Measurements from ENCODE around the gene SIGLEC10. TPM values are rescaled to one million over a fixed set of nuclear protein-coding genes. Genes with fewer than 3 reads are reported as not detected.

SIGLEC10 gene
- total and polyA plus RNA-seq, 2 experiments from 2014 or later: 0.47 TPM; not detected in 1

DNA sequence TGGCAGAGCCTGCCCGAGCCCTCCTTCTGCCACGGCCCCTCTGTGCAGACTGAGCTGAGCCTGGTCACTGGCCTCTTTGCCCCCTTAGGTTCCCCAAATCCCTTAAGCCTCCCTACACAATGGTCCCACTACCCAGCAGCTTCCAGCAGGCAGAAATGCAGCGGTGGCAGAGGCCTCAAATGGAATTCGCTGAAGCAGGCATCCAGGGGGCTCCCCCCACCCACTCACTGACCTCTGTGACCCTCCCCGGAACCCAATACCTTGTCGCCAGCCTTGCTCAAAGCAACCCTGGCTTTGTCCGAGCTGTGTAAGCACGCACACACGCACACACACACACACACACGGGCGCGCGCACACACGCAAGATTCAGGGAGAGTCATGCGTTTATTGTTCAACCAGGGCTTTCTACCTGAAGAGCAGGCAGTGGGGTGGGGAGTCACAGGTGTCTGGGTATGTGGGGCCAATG, 29.5 kb downstream of the SIGLEC10 start, which contains the start of gene LIM2:
LIM2 (minus strand) TSS at position 51 of the 466 bp plus-strand sequence. CDS start 531 bp downstream, outside the sequence.
- H3K27ac Mint-ChIP-seq: peak within 1 kb of the TSS; percentile 48; the same call in 1 of the 2 replicates
- no peak for DNase-seq (ENCODE audit: low spot score)

More for the DNA sequence above, 29.5 kb downstream of the SIGLEC10 start, which contains the start of gene LIM2:
- Histone ChIP-seq H3K27ac (ENCODE audit: low read depth) (no peak within 1 kb of the TSS), H3K27me3 (ENCODE audit: insufficient read depth) (no peaks in the 10 kb centered on the region), H2AFZ (no peak within 1 kb of the TSS), H3K4me1 (ENCODE audit: insufficient read depth) (no peaks in the 10 kb centered on the region), H3K9me2 (ENCODE audit: insufficient read depth) (no peaks in the 10 kb centered on the region), H3F3A (replicated peaks; ENCODE audit: low read depth) (no peaks in the 10 kb centered on the region), H3K4me3 (no peak within 1 kb of the TSS), H3K36me3 (ENCODE audit: insufficient read depth) (no peaks in the 10 kb centered on the region), H3K79me2 (replicated peaks; ENCODE audit: insufficient read depth) (no peaks in the 10 kb centered on the region), H3K4me2 (no peak within 1 kb of the TSS), H4K20me1 (replicated peaks; ENCODE audit: insufficient read depth) (no peaks in the 10 kb centered on the region)
- Mint-ChIP-seq H3K27me3 (ENCODE audit: insufficient read depth, low read depth, poor library complexity) (peaks cover 17% of the 10 kb centered on the region), H3K4me3 (no peak within 1 kb of the TSS; the same call in 2 of the 3 replicates), H3K36me3 (ENCODE audit: low read depth) (no peaks in the 10 kb centered on the region; the same call in 2 of the 3 replicates), H3K9me3 (no peaks in the 10 kb centered on the region; the same call in 1 of the 3 replicates), H3K4me1 (peaks cover 15% of the 10 kb centered on the region)
- TF ChIP-seq EZH2phosphoT487 (IDR thresholded peaks at IDR 0.05; ENCODE audit: unreplicated experiment) (no peak), ZNF114 (CRISPR knock-in tag; IDR thresholded peaks at IDR 0.05) (no peak), ETS1 (IDR thresholded peaks at IDR 0.05) (no peak), JUNB (IDR thresholded peaks at IDR 0.05; ENCODE audit: unreplicated experiment) (no peak), ZNF331 (CRISPR knock-in tag; IDR thresholded peaks at IDR 0.05; ENCODE audit: low read depth) (no peak), STAT1 (IDR thresholded peaks at IDR 0.05; ENCODE audit: unreplicated experiment) (no peak), REST (IDR thresholded peaks at IDR 0.05; ENCODE audit: unreplicated experiment) (no peak), NANOG (IDR thresholded peaks at IDR 0.05; ENCODE audit: borderline replicate concordance) (no peak), CTCF (conservative IDR thresholded peaks at IDR 0.05; ENCODE audit: low read depth in 2 of 2) (no peak), EZH2 (IDR thresholded peaks at IDR 0.05; ENCODE audit: low read depth, unreplicated experiment) (no peak), POLR2AphosphoS5 (IDR thresholded peaks at IDR 0.05; ENCODE audit: low read depth) (no peak), CREB1 (CRISPR knock-in tag; IDR thresholded peaks at IDR 0.05; ENCODE audit: low read depth) (no peak)
- TF ChIP-seq, protein P1, sequence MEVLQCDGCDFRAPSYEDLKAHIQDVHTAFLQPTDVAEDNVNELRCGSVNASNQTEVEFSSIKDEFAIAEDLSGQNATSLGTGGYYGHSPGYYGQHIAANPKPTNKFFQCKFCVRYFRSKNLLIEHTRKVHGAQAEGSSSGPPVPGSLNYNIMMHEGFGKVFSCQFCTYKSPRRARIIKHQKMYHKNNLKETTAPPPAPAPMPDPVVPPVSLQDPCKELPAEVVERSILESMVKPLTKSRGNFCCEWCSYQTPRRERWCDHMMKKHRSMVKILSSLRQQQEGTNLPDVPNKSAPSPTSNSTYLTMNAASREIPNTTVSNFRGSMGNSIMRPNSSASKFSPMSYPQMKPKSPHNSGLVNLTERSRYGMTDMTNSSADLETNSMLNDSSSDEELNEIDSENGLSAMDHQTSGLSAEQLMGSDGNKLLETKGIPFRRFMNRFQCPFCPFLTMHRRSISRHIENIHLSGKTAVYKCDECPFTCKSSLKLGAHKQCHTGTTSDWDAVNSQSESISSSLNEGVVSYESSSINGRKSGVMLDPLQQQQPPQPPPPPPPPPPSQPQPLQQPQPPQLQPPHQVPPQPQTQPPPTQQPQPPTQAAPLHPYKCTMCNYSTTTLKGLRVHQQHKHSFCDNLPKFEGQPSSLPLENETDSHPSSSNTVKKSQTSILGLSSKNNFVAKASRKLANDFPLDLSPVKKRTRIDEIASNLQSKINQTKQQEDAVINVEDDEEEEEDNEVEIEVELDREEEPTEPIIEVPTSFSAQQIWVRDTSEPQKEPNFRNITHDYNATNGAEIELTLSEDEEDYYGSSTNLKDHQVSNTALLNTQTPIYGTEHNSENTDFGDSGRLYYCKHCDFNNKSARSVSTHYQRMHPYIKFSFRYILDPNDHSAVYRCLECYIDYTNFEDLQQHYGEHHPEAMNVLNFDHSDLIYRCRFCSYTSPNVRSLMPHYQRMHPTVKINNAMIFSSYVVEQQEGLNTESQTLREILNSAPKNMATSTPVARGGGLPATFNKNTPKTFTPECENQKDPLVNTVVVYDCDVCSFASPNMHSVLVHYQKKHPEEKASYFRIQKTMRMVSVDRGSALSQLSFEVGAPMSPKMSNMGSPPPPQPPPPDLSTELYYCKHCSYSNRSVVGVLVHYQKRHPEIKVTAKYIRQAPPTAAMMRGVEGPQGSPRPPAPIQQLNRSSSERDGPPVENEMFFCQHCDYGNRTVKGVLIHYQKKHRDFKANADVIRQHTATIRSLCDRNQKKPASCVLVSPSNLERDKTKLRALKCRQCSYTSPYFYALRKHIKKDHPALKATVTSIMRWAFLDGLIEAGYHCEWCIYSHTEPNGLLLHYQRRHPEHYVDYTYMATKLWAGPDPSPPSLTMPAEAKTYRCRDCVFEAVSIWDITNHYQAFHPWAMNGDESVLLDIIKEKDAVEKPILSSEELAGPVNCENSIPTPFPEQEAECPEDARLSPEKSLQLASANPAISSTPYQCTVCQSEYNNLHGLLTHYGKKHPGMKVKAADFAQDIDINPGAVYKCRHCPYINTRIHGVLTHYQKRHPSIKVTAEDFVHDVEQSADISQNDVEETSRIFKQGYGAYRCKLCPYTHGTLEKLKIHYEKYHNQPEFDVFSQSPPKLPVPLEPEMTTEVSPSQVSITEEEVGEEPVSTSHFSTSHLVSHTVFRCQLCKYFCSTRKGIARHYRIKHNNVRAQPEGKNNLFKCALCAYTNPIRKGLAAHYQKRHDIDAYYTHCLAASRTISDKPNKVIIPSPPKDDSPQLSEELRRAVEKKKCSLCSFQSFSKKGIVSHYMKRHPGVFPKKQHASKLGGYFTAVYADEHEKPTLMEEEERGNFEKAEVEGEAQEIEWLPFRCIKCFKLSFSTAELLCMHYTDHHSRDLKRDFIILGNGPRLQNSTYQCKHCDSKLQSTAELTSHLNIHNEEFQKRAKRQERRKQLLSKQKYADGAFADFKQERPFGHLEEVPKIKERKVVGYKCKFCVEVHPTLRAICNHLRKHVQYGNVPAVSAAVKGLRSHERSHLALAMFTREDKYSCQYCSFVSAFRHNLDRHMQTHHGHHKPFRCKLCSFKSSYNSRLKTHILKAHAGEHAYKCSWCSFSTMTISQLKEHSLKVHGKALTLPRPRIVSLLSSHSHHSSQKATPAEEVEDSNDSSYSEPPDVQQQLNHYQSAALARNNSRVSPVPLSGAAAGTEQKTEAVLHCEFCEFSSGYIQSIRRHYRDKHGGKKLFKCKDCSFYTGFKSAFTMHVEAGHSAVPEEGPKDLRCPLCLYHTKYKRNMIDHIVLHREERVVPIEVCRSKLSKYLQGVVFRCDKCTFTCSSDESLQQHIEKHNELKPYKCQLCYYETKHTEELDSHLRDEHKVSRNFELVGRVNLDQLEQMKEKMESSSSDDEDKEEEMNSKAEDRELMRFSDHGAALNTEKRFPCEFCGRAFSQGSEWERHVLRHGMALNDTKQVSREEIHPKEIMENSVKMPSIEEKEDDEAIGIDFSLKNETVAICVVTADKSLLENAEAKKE (CRISPR knock-in tag; IDR thresholded peaks at IDR 0.05): no peak
- no peak for ATAC-seq
